H9 (cell line): ENCODE results near the gene HSPB1. TPM values are rescaled to one million over a fixed set of nuclear protein-coding genes. Genes with fewer than 3 reads are reported as not detected.
A peak's percentile ranks its signal among the peaks of the same experiment; 100 is the strongest.
"Not testable (repeated sequence)": the region's sequence is repeated elsewhere in the genome, so short reads cannot be mapped to it uniquely, and the experiment has no call there.

Source experiments
- DNase-seq: peaks from one replicate; pipeline ENCODE4 v3.0.0-alpha.2; 2017
- H2AFZ ChIP-seq: one replicate; pipeline ENCODE4 v1.6.1; 2013; ENCODE audit warnings: mild to moderate bottlenecking, low read length, control low read depth, moderate library complexity
- H2AK5ac ChIP-seq: 2 replicates; pipeline ENCODE4 v1.6.1; 2013; ENCODE audit warnings: low read length, control low read depth, mixed read lengths; ENCODE audit not compliant: insufficient read length
- H2BK120ac ChIP-seq: one replicate; pipeline ENCODE4 v1.6.1; 2013; ENCODE audit warnings: low read depth, mild to moderate bottlenecking, low read length, control low read depth, inconsistent platforms; ENCODE audit not compliant: poor library complexity, severe bottlenecking
- H2BK12ac ChIP-seq: 2 replicates; pipeline ENCODE4 v1.6.1; 2013; ENCODE audit warnings: low read length, control low read depth, mixed read lengths, low read depth; ENCODE audit not compliant: insufficient read length
- H2BK15ac ChIP-seq: 2 replicates; pipeline ENCODE4 v1.6.1; 2013; ENCODE audit warnings: low read depth, low read length, control low read depth
- H2BK20ac ChIP-seq: one replicate; pipeline ENCODE4 v1.6.1; 2013; ENCODE audit warnings: low read depth, mild to moderate bottlenecking, low read length, control low read depth, inconsistent platforms; ENCODE audit not compliant: poor library complexity, severe bottlenecking
- H2BK5ac ChIP-seq: 2 replicates; pipeline ENCODE4 v1.6.1; 2013; ENCODE audit warnings: low read length, control low read depth, mixed read lengths; ENCODE audit not compliant: insufficient read length
- H3K14ac ChIP-seq: 2 replicates; pipeline ENCODE4 v1.6.1; 2013; ENCODE audit warnings: low read length, control low read depth; ENCODE audit not compliant: insufficient read depth
- H3K18ac ChIP-seq: 2 replicates; pipeline ENCODE4 v1.6.1; 2013; ENCODE audit warnings: low read depth, mild to moderate bottlenecking, mixed read lengths, low read length, control low read depth; ENCODE audit not compliant: insufficient read length
- H3K23ac ChIP-seq: 2 replicates; pipeline ENCODE4 v1.6.1; 2013; ENCODE audit warnings: low read length, control low read depth, mixed read lengths, low read depth; ENCODE audit not compliant: insufficient read length
- H3K23me2 ChIP-seq: 2 replicates; pipeline ENCODE4 v1.6.1; 2013; ENCODE audit warnings: low read depth, mild to moderate bottlenecking, mixed read lengths, low read length, control low read depth; ENCODE audit not compliant: insufficient read length, poor library complexity, severe bottlenecking
- H3K27ac ChIP-seq: 2 replicates; pipeline ENCODE4 v1.5.1; 2013; ENCODE audit warnings: low read length, control low read depth, mixed read lengths, low read depth; ENCODE audit not compliant: insufficient read length
- H3K27me3 ChIP-seq: 2 replicates; pipeline ENCODE4 v1.6.1; 2013; ENCODE audit warnings: low read length, control low read depth, inconsistent platforms; ENCODE audit not compliant: insufficient read depth
- H3K4ac ChIP-seq: 2 replicates; pipeline ENCODE4 v1.6.1; 2013; ENCODE audit warnings: low read depth, mild to moderate bottlenecking, control low read depth, inconsistent platforms, low read length, moderate library complexity
- H3K4me1 ChIP-seq: 2 replicates; pipeline ENCODE4 v1.6.1; 2013; ENCODE audit warnings: low read length, control low read depth, inconsistent platforms; ENCODE audit not compliant: insufficient read depth
- H3K4me2 ChIP-seq: 2 replicates; pipeline ENCODE4 v1.6.1; 2013; ENCODE audit warnings: low read length, control low read depth, mixed read lengths; ENCODE audit not compliant: insufficient read length, insufficient read depth
- H3K56ac ChIP-seq: 2 replicates; pipeline ENCODE4 v1.6.1; 2013; ENCODE audit warnings: low read depth, mild to moderate bottlenecking, mixed read lengths, low read length, control low read depth; ENCODE audit not compliant: insufficient read length
- H3K79me1 ChIP-seq: 2 replicates; pipeline ENCODE4 v1.6.1; 2013; ENCODE audit warnings: low read depth, mild to moderate bottlenecking, moderate library complexity, low read length, control low read depth, inconsistent platforms; ENCODE audit not compliant: insufficient read depth, poor library complexity, severe bottlenecking
- H3K79me2 ChIP-seq: 2 replicates; pipeline ENCODE4 v1.6.1; 2013; ENCODE audit warnings: low read length, control low read depth, inconsistent platforms; ENCODE audit not compliant: insufficient read depth
- H3K9ac ChIP-seq: 2 replicates; pipeline ENCODE4 v1.6.1; 2013; ENCODE audit warnings: low read length, control low read depth, mixed read lengths; ENCODE audit not compliant: insufficient read length; ENCODE audit errors: extremely low read depth
- H3K9me3 ChIP-seq: one replicate; pipeline ENCODE4 v1.6.1; 2013; ENCODE audit warnings: low read depth, low read length, inconsistent platforms; ENCODE audit not compliant: control insufficient read depth
- H3T11ph ChIP-seq: one replicate; pipeline ENCODE4 v1.6.1; 2013; ENCODE audit warnings: mild to moderate bottlenecking, low read length, control low read depth, inconsistent platforms
- H4K20me1 ChIP-seq: one replicate; pipeline ENCODE4 v1.6.1; 2013; ENCODE audit not compliant: control insufficient read depth, insufficient read length, insufficient read depth
- H4K5ac ChIP-seq: 2 replicates; pipeline ENCODE4 v1.6.1; 2013; ENCODE audit warnings: low read depth, mild to moderate bottlenecking, mixed read lengths, low read length, control low read depth; ENCODE audit not compliant: insufficient read length
- H4K8ac ChIP-seq: replicated peaks from 2 replicates; pipeline ENCODE4 v1.6.1; 2013; ENCODE audit warnings: low read length, control low read depth, mixed read lengths, low read depth; ENCODE audit not compliant: insufficient read length
- H4K91ac ChIP-seq: 2 replicates; pipeline ENCODE4 v1.6.1; 2013; ENCODE audit warnings: low read depth, mild to moderate bottlenecking, moderate library complexity, mixed read lengths, low read length, control low read depth; ENCODE audit not compliant: insufficient read length
- H3K27ac Mint-ChIP-seq, 3 experiments: 2 replicates in 2 of 3; 3 replicates in 1 of 3; pipeline ENCODE4 v1.8.0; 2020 to 2021; ENCODE audit warnings: mixed read lengths in 3 of 3, mild to moderate bottlenecking in 1 of 3, moderate library complexity in 1 of 3
- H3K27me3 Mint-ChIP-seq: 2 replicates; pipeline ENCODE4 v1.8.0; 2021; ENCODE audit warnings: low read depth, mild to moderate bottlenecking, moderate library complexity, mixed read lengths
- H3K36me3 Mint-ChIP-seq, 3 experiments: 2 replicates in 2 of 3; 3 replicates in 1 of 3; pipeline ENCODE4 v1.8.0; 2020 to 2021; ENCODE audit warnings: low read depth in 3 of 3, mixed read lengths in 3 of 3; ENCODE audit not compliant: insufficient read depth in 1 of 3
- H3K4me1 Mint-ChIP-seq, 2 experiments: 2 replicates each; pipeline ENCODE4 v1.8.0; 2020; ENCODE audit warnings: mixed read lengths in 2 of 2
- H3K4me3 Mint-ChIP-seq, 2 experiments: 2 replicates in 1 of 2; 3 replicates in 1 of 2; pipeline ENCODE4 v1.8.0; 2020 to 2021; ENCODE audit warnings: mild to moderate bottlenecking in 2 of 2, mixed read lengths in 2 of 2, moderate library complexity in 1 of 2
- H3K9me3 Mint-ChIP-seq, 2 experiments: 2 replicates in 1 of 2; 3 replicates in 1 of 2; pipeline ENCODE4 v1.8.0; 2020; ENCODE audit warnings: mild to moderate bottlenecking in 2 of 2, mixed read lengths in 2 of 2, moderate library complexity in 1 of 2
- WGBS: extraction: QIAGEN DNeasy Blood & Tissue Kit; methylation state at CpG from one replicate; pipeline ENCODE4 v1.1.7; 2013; ENCODE audit warnings: missing lambda C conversion rate, low lambda C conversion rate, mixed read lengths; ENCODE audit not compliant: insufficient read length; ENCODE audit errors: extremely low coverage; 5-methylcytosine and 5-hydroxymethylcytosine counted together
- total RNA-seq: library from RNA; stranded (reverse); gene quantifications from 2 replicates; pipeline ENCODE4 v1.2.1, GENCODE V29; 2021
- TF ChIP-seq, protein P1 (sequence below): fragments of 200-600 bp; sonication (generic); conservative IDR thresholded peaks from 3 replicates; pipeline ENCODE4 v1.8.0; 2021; ENCODE audit warnings: antibody characterized with exemption, mild to moderate bottlenecking

Gene HSPB1
- total RNA-seq, 1 experiment from 2014 or later: 186 TPM

DNA sequence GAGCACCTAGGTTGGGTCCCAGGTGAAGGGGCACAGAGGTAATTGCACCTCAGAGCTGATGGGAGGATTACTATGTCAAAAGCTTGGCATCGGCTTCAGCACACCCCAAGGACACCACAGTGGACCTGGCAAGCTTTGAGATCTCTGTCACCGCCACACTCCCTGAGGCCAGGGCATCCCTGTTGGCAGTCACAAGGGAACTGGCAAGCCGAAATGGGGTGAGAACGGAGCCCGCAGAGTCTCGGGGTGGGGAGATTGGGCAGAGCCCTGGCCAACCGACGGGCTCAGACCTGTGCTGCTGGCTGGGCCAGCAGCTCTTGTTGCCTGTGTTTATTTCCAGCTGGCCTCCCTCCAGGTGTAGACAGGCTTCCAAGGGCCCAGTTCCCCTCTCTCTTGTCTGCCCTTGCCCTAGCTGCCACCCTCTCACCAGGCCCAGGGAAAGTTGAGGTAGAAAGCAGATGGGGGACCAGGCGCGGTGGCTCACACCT lies 2.5 kb downstream of the HSPB1 start:
- no peak overlapping the region for H2AFZ ChIP-seq
- TF ChIP-seq, protein P1, sequence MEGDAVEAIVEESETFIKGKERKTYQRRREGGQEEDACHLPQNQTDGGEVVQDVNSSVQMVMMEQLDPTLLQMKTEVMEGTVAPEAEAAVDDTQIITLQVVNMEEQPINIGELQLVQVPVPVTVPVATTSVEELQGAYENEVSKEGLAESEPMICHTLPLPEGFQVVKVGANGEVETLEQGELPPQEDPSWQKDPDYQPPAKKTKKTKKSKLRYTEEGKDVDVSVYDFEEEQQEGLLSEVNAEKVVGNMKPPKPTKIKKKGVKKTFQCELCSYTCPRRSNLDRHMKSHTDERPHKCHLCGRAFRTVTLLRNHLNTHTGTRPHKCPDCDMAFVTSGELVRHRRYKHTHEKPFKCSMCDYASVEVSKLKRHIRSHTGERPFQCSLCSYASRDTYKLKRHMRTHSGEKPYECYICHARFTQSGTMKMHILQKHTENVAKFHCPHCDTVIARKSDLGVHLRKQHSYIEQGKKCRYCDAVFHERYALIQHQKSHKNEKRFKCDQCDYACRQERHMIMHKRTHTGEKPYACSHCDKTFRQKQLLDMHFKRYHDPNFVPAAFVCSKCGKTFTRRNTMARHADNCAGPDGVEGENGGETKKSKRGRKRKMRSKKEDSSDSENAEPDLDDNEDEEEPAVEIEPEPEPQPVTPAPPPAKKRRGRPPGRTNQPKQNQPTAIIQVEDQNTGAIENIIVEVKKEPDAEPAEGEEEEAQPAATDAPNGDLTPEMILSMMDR: no peak
- H3K79me1 ChIP-seq: no peaks in the 10 kb centered on the region
- peaks cover 23% of the 10 kb centered on the region for H3K27me3 Mint-ChIP-seq
- no peak overlapping the region for H4K91ac ChIP-seq
- H2BK5ac ChIP-seq: no peak overlapping the region
- H3K27ac Mint-ChIP-seq: peak overlapping the region in 1 of 3 experiments; percentile 52; a peak in 2 of 7 replicates
- no CpG with 5 or more reads among the region's 10 CpGs for WGBS
- H3K9me3 ChIP-seq: no peaks in the 10 kb centered on the region
- H3K27ac ChIP-seq: no peak overlapping the region
- H4K8ac ChIP-seq: no peak overlapping the region
- H3K9ac ChIP-seq: no peak overlapping the region
- H3K4me1 Mint-ChIP-seq: peaks cover 10 to 28% of the 10 kb centered on the region in 2 experiments
- DNase-seq: no peak
- H3T11ph ChIP-seq: no peak overlapping the region
- H2BK15ac ChIP-seq: 0 out of 2 replicates have a peak overlapping the region, but pooled peaks have one; percentile 33
- H3K18ac ChIP-seq: no peak overlapping the region
- no peak overlapping the region for H3K23ac ChIP-seq
- H3K4ac ChIP-seq: no peak overlapping the region; the same call in 1 of the 2 replicates
- no peak overlapping the region for H3K56ac ChIP-seq
- no peak overlapping the region for H3K4me3 Mint-ChIP-seq
- H2AK5ac ChIP-seq: no peak overlapping the region
- no peak overlapping the region for H3K14ac ChIP-seq
- H3K79me2 ChIP-seq: no peaks in the 10 kb centered on the region
- no peak overlapping the region for H2BK12ac ChIP-seq
- peaks cover 8 to 12% (median 9%) of the 10 kb centered on the region in 3 experiments; a peak in 5 of 7 replicates for H3K36me3 Mint-ChIP-seq
- no peaks in the 10 kb centered on the region for H4K20me1 ChIP-seq
- no peak overlapping the region for H2BK120ac ChIP-seq
- H3K4me2 ChIP-seq: no peak overlapping the region
- no peaks in the 10 kb centered on the region for H3K4me1 ChIP-seq
- H3K23me2 ChIP-seq: no peaks in the 10 kb centered on the region
- H4K5ac ChIP-seq: no peak overlapping the region
- H3K27me3 ChIP-seq: no peaks in the 10 kb centered on the region
- H3K9me3 Mint-ChIP-seq: peaks cover 0 to 3% of the 10 kb centered on the region in 2 experiments; a peak in 2 of 5 replicates
- H2BK20ac ChIP-seq: no peak overlapping the region

DNA sequence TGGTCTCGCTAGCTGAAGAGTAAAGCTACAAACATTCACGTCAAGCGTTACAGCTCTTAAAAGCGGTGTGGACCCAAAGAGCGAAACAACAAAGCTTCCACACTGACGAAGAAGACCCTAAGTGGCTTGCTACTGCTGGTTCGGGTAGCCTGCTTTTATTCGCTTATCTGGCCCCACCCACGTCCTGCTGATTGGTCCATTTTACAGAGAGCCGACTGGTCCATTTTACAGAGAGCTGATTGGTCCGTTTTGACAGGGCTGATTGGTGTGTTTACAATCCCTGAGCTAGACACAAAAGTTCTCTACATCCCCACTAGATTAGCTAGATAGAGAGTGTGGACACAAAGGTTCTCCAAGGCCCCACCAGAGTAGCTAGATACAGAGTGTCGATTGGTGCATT lies 6.4 kb downstream of the HSPB1 start:
- H3K4ac ChIP-seq, H4K8ac ChIP-seq, H3K9me3 ChIP-seq, H2AFZ ChIP-seq, H2BK12ac ChIP-seq, H2BK5ac ChIP-seq, H3K27ac ChIP-seq, H2BK20ac ChIP-seq, H3K27ac Mint-ChIP-seq, H3K18ac ChIP-seq, H3K27me3 Mint-ChIP-seq, H3K9me3 Mint-ChIP-seq, H3K27me3 ChIP-seq, H2AK5ac ChIP-seq, H4K91ac ChIP-seq, H3K4me2 ChIP-seq, H2BK15ac ChIP-seq, H3K4me3 Mint-ChIP-seq, H3K14ac ChIP-seq, H2BK120ac ChIP-seq, H3K23ac ChIP-seq, H3K9ac ChIP-seq, H3K23me2 ChIP-seq, DNase-seq, H4K5ac ChIP-seq, H3K79me2 ChIP-seq, H3K4me1 ChIP-seq, H3K79me1 ChIP-seq, H4K20me1 ChIP-seq, H3T11ph ChIP-seq, H3K56ac ChIP-seq: not testable (repeated sequence)
- peaks cover 12 to 28% of the 10 kb centered on the region in 2 experiments for H3K4me1 Mint-ChIP-seq
- H3K36me3 Mint-ChIP-seq: peaks cover 9 to 11% (median 9%) of the 10 kb centered on the region in 3 experiments; a peak in 5 of 7 replicates
- no CpG with 5 or more reads among the region's 12 CpGs for WGBS
